Anterior cingulate cortex (tissue), 58 donors: ENCODE results near the gene TREML2.

Experiments
- DNase-seq, 58 donors: peaks; one replicate each; lab custom pipeline; 2025; lab: John Stamatoyannopoulos, UW

The TREML2 gene

DNA sequence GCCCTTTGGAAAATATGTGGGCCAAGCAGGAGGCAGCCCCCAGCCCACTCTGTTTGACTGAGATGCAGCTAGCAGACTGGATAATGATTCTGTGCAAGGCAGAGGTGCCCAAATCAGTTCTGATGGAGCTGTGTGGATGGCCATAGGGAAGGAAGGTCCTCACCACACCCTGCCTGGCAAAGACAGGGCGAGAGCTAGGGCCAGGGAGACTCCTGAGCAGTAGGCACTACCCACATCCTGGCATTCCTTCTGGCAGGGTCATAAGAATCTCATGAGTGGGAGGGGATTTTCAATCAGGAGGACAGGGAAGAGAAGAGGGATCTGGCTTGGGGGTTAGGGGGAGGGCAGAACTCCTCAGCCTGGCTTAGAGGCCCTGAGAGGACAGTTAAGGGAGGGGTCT lies 19.4 kb downstream of the TREML2 start:
- no peak for DNase-seq

DNA sequence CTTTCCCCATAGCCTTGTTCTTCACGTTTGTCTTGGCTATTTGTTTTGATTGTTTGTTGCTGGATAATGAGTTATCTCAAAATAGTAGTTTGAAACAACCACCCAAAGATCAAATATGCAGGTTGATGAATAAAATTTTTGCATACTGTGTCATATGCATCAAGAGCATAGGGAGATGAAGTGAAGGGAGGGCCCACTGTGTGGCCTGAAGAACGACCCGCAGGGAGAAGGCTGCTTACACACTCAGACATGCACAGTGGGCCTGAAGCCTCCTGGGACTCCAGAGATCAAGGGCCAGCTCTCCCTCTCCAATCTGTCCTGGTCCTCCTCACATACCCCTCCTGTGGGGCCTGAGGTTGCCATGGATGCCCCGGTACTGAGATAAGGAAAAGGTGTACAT lies 21.8 kb downstream of the TREML2 start:
- DNase-seq = no peak

DNA sequence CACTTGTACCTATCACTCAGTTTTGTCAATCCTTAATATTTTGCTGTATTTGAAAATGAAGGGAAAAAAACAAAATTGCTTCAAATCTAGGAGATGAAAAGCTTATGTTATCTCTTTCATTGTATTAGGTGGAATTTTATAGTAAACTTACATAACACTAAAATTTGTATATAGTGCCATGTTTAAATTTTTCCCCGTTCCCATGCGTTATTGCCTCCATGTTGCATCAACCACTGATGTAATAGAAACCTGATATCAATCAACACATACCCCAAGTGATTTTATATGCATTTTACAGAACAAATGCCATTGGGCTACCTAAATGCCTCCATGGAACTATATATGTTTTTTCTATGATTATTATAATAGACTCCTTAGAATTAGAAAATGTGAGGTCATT lies 23.3 kb downstream of the TREML2 start:
- no peak for DNase-seq

GRCh38 chr6:41177287-41177686 lies 23.7 kb downstream of the TREML2 start:
- DNase-seq = no peak

GRCh38 chr6:41176189-41176588 lies 24.8 kb downstream of the TREML2 start:
- DNase-seq = no peak

GRCh38 chr6:41175084-41175483 lies 25.9 kb downstream of the TREML2 start:
- no peak for DNase-seq

GRCh38 chr6:41174610-41175009 lies 26.3 kb downstream of the TREML2 start:
- no peak for DNase-seq

GRCh38 chr6:41171908-41172307 lies 29.0 kb downstream of the TREML2 start:
- DNase-seq = no peak

DNA sequence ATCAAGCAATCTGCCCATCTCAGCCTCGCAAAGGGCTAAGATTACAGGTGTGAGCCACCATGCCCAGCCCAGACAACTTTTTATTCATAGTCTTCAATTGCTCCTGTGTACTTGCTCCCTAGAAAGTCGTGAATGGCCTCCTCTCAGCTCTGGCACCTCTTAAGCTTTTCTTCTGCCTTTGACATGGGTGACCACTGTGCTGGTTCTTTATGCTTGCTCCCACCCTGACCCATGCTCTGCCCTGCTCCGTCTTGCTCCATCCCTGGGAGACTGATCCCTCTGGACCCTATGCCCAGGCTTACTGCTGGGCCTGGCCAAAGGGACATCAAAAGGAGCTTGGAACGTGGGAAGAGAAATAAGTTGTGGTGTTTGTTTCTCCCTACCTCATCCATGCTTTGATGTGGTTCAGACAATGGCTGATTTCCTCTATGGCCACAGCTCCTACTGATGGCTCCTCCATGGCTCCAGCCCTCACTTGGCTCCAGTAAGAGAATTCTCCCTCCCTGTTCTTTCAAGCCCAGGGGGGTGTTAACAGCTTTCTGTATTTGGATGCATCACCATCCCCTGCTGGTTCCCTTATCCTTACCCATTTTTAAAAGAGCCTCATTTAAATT lies 30.3 kb downstream of the TREML2 start:
- DNase-seq = no peak

DNA sequence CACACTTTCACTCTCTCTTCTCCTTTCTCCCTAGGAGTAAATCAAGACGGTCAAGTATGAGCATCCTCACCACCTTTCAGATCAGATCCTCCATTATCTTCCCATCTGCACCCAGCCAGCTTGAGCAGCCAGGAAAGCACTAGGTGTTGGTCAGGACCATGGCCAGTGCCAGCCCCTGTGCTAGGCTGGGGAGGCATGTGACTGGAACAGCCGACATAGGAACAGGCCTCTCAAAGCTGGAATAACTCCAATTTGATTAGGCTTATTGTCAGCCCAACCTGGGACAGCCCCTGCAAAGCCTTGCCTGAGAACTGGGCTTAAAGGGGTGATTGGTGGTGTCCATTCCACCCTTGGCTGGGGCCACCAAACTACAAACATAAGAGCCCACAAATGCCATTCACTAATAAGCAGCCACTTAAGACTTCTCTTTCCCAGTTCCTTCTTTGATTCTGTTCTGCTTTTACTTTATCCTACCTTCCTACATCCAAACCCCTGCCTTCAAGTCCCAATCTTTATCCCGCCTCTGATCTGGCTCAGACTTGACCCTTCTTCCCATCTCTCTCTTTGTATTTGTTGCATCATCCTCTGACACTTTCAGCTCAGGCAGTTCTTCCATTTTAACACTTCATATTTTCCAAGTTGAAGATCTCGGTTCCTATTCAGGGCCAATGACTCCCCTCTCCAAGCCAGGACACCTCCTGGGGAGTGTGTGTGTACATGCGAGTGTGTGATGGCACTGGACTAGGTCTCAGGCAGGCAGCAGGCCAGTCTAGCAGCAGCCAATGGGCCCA lies 33.6 kb downstream of the TREML2 start:
- no peak for DNase-seq

DNA sequence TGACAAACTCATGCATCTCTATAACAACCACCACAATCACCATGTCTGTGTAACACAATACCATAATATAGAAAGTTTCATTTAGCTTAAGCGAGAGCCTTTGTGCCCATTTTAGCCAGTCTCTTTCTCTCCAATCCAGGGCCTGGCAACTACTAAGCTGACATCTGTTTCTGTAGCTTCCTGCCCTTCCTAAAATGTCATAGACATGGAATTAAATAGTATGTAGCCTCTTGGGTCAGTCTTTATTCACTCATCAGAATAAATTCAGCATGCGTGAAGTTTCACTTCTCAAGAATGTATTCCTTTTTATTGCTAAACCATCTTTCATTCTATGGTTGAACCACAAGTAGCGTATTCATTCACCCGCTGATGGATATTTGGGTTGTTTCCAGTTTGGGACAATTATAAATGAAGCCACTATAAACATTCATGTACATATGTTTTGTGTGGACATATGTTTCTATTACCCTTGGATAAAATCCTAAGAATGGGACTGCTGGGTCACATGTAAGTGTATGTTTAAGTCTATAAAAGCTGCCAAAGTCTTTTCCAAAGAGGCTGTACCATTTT lies 36.3 kb downstream of the TREML2 start:
- no peak for DNase-seq

GRCh38 chr6:41163419-41163717 lies 37.6 kb downstream of the TREML2 start:
- no peak for DNase-seq

DNA sequence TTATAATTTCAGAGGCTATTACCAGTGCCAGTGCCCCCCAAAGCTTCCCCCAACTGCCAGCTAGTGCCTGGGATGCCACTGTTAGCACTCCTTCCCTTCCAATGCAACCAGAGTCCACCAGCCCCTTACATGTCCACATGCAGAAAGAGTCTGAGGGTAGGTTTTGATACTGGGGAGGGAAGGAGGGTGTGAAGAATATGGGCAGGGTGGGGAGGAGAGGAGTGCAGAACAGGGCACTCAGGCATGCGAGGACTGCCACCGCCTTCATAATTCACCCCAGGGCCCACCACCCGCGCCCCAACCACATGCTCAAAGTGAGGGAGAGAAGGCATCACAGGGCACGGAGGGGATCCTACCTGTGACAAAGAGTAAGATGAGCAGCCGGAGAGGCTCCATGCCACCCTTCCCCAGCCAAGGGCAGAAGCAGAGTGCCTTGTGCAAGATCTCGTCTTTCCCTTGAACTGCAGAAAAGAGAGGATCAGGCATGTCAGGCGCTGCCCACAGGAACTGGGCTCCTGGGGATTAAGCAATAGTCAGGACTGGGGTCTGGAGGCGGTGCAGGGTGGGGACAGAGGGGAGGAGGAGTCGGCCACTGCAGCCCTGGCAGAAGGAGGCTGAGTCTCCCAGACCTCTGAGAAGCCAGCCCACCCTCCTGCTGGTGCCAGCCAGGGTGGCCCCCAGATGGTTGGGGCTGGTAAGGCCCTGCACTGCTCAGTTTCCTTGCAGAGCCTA lies 38.1 kb downstream of the TREML2 start, which contains the start of gene TREM2:
TREM2 (minus strand) TSS at position 430 of the 732 bp plus-strand sequence; CDS start at position 396, 34 bp downstream.
- peak in 1 of 58 donors; percentile 10 for DNase-seq

DNA sequence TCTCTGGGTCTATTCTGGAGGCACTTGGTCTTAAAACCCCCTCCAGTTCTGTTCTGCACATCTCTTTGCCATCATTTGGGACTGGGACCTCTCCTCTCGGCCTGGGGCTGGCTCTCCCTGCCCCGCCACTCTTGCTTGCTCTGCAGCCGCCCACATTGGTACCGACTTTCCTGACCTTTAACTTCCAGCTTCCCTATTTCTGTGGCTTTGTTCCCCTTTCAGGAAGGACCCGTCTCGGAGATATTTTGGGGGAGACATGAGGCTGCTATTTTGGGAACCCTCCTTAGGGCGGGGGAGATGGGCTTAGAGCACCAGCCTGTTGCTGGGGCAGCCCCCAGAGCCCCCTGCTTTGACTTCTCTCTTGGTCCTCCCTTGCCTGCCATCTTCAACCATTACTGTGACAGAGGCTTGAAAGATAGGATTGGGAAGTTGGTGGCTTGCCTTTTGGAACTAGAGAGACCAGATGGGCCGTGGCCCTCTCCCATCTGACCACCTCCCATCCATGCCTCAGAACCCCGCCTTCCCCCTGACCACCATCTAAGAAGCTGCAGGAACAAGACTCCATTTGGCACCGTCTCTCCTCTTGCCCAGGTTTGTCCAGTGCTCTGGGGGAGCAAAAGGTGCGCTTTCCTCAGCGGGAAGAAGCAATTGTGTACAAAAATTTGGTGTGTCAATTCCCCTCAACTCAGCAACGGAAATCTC lies 38.9 kb downstream of the TREML2 start:
- peak in 7 of 58 donors; percentile 9 to 34 (median 19) for DNase-seq

- no peak for DNase-seq
These were observed 39.6 kb downstream of the TREML2 start for GRCh38 chr6:41161380-41161779.

GRCh38 chr6:41160933-41161332 lies 40.0 kb downstream of the TREML2 start:
- DNase-seq = no peak

GRCh38 chr6:41159415-41160082 lies 41.4 kb downstream of the TREML2 start:
- DNase-seq = no peak

GRCh38 chr6:41157323-41157722 lies 43.6 kb downstream of the TREML2 start:
- DNase-seq = peak in 13 of 58 donors; percentile 5 to 32 (median 14)

DNA sequence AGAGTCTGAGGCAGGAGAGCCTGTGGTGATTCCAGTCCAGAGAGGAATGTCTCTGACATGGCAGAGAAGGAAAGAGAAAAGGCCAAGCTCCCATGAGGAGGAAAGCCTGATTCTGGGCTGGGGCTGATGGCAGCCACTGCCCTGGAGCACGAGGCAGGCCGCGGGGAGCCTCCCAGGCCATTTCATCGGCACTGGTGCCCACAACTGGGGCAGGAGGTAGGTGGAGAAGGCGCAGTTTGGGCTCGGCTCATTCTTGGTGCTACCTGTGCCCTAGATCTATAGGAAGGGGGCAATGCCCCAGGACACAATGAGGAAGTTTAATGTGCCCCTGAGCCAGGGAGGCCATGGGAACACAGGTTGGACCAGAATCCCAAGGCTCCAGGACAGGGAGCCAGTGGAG lies 44.2 kb downstream of the TREML2 start:
- DNase-seq = no peak

GRCh38 chr6:41156001-41156400 lies 44.9 kb downstream of the TREML2 start:
- no peak for DNase-seq
